GM12873 (cell line): ENCODE data around the gene PAFAH2.

Experiments used
- CTCF ChIP-seq: IDR thresholded peaks from 2 replicates; pipeline ENCODE4 v1.5.1; 2012; ENCODE audit warnings: low read depth, mild to moderate bottlenecking, moderate library complexity, low read length, control low read depth; ENCODE audit not compliant: insufficient read depth; ENCODE audit errors: missing control alignments

Gene PAFAH2

GRCh38 chr1:25973610-25974321, 24.1 kb downstream of the PAFAH2 start:
- TF ChIP-seq CTCF = no peak

GRCh38 chr1:25971811-25972180, 26.1 kb downstream of the PAFAH2 start:
- TF ChIP-seq CTCF = no peak

- TF ChIP-seq CTCF = no peak
Measured at GRCh38 chr1:25971066-25971810, 26.6 kb downstream of the PAFAH2 start.

GRCh38 chr1:25967308-25967707, 30.6 kb downstream of the PAFAH2 start:
- TF ChIP-seq CTCF = no peak

- no peak for TF ChIP-seq CTCF
Measured at GRCh38 chr1:25959611-25960010, 38.3 kb downstream of the PAFAH2 start.

- no peak for TF ChIP-seq CTCF
Measured at GRCh38 chr1:25958465-25958864, 39.4 kb downstream of the PAFAH2 start.

GRCh38 chr1:25955553-25955952, 42.3 kb downstream of the PAFAH2 start:
- TF ChIP-seq CTCF = no peak
